Spleen (tissue), 11 donors: Measurements from ENCODE around the gene NRN1. TPM values are rescaled to one million over a fixed set of nuclear protein-coding genes. Genes with fewer than 3 reads are reported as not detected.
A peak's percentile ranks its signal among the peaks of the same experiment; 100 is the strongest.

ENCODE experiments used
- DNase-seq: peaks from one replicate; pipeline ENCODE4 v3.0.0-alpha.2; 2020
- H3K27ac ChIP-seq, 8 donors: fragments of 200-600 bp; sonication (generic) in 7 of 8; 1 replicate in 4 of 8; 2 replicates in 4 of 8; pipeline versions ENCODE4 v1.5.0 to v1.8.0; 2016 to 2021; ENCODE audit warnings: inconsistent platforms in 4 of 8, mild to moderate bottlenecking in 4 of 8, moderate library complexity in 1 of 8
- H3K27me3 ChIP-seq, 7 donors: fragments of 200-600 bp; sonication (generic) in 6 of 7; replicated peaks in 1 of 7; 1 replicate in 4 of 7; 2 replicates in 3 of 7; pipeline versions ENCODE4 v1.5.0 to v1.8.0; 2016 to 2021; ENCODE audit warnings: inconsistent platforms in 3 of 7, mild to moderate bottlenecking in 1 of 7
- H3K36me3 ChIP-seq, 6 donors: fragments of 200-600 bp; sonication (generic) in 5 of 6; 1 replicate in 4 of 6; 2 replicates in 2 of 6; pipeline versions ENCODE4 v1.5.0 to v1.8.0; 2016 to 2021; ENCODE audit warnings: inconsistent platforms in 2 of 6
- H3K4me1 ChIP-seq, 6 donors: fragments of 200-600 bp; sonication (generic) in 5 of 6; 1 replicate in 3 of 6; 2 replicates in 3 of 6; pipeline versions ENCODE4 v1.5.0 to v1.8.0; 2016 to 2021; ENCODE audit warnings: inconsistent platforms in 3 of 6
- H3K4me3 ChIP-seq, 8 donors: fragments of 200-600 bp; sonication (generic) in 7 of 8; 1 replicate in 4 of 8; 2 replicates in 4 of 8; pipeline versions ENCODE4 v1.5.0 to v1.8.0; 2016 to 2021; ENCODE audit warnings: inconsistent platforms in 4 of 8, mild to moderate bottlenecking in 4 of 8, moderate library complexity in 2 of 8
- H3K9me3 ChIP-seq, 8 donors: fragments of 200-600 bp; sonication (generic) in 7 of 8; 1 replicate in 4 of 8; 2 replicates in 4 of 8; pipeline versions ENCODE4 v1.5.0 to v1.8.0; 2016 to 2021; ENCODE audit warnings: inconsistent platforms in 4 of 8
- POLR2A ChIP-seq, 3 donors: fragments of 450-650 bp; IDR thresholded peaks; one replicate each; pipeline ENCODE4 v1.5.1; 2017; ENCODE audit warnings: antibody characterized with exemption in 3 of 3, mild to moderate bottlenecking in 1 of 3
- POLR2AphosphoS5 ChIP-seq, 3 donors: sonication (generic); formaldehyde crosslinking; IDR thresholded peaks; one replicate each; pipeline ENCODE4 v1.5.1; 2017; ENCODE audit warnings: antibody characterized with exemption in 3 of 3
- WGBS, 5 donors: extraction: QIAGEN DNeasy Blood & Tissue Kit in 3 of 5; methylation state at CpG; one replicate each; pipeline versions ENCODE4 v1.1.5 to v1.1.7; 2013 to 2018; 5-methylcytosine and 5-hydroxymethylcytosine counted together
- intact Hi-C: fragments of 100-400 bp; cut with DNase I; formaldehyde crosslinking; loops from one replicate; pipeline ENCODE4 v1.15.0; 2023; ENCODE audit warnings: low total_unique reads
- polyA plus RNA-seq, 3 donors: library from polyadenylated mRNA; stranded (reverse); fragments of 200-250 nt; gene quantifications; one replicate each; pipeline ENCODE4 v1.2.1, GENCODE V29; 2013
- total RNA-seq, 7 donors: library from RNA; depleted of rRNA in 3 of 7; stranded (reverse); fragments of >200 nt in 3 of 7; fragmentation: NEBNext Ultra II Directional in 4 of 7; extraction: Animal tissue kit (Norgen Biotek cat#: 25700) in 4 of 7; gene quantifications; one replicate each; pipeline versions ENCODE4 v1.1.0 to v1.2.1, GENCODE V29; 2016 to 2021
- TF ChIP-seq, protein P1 (sequence below), 11 experiments: fragments of 200-600 bp in 7 of 11; fragments of 450-650 bp in 4 of 11; sonication (generic) in 4 of 11; IDR thresholded peaks in 8 of 11; conservative IDR thresholded peaks in 3 of 11; 1 replicate in 7 of 11; 2 replicates in 4 of 11; pipeline versions ENCODE4 v1.4.0 to v1.8.0; 2016 to 2021; ENCODE audit warnings: antibody characterized with exemption in 11 of 11, inconsistent platforms in 4 of 11, mild to moderate bottlenecking in 1 of 11
- donor health status: healthy with polysubstance abuse.
- donor health status: DM: no; HTN: no; CAD: no; lungs with moderate emphysema.
- donor health status: DM: no; HTN: no; CAD: no.
- donor health status: Bipolar disorder and iron deficiency.
- donor health status: healthy.
- donor health status: DM: no; HTN: no; CAD: no.
- donor health status: DM: yes; HTN: yes; CAD: no.

The NRN1 gene
- total and polyA plus RNA-seq, 10 donors, result 6.9 to 28.5 (median 18.3) TPM

DNA sequence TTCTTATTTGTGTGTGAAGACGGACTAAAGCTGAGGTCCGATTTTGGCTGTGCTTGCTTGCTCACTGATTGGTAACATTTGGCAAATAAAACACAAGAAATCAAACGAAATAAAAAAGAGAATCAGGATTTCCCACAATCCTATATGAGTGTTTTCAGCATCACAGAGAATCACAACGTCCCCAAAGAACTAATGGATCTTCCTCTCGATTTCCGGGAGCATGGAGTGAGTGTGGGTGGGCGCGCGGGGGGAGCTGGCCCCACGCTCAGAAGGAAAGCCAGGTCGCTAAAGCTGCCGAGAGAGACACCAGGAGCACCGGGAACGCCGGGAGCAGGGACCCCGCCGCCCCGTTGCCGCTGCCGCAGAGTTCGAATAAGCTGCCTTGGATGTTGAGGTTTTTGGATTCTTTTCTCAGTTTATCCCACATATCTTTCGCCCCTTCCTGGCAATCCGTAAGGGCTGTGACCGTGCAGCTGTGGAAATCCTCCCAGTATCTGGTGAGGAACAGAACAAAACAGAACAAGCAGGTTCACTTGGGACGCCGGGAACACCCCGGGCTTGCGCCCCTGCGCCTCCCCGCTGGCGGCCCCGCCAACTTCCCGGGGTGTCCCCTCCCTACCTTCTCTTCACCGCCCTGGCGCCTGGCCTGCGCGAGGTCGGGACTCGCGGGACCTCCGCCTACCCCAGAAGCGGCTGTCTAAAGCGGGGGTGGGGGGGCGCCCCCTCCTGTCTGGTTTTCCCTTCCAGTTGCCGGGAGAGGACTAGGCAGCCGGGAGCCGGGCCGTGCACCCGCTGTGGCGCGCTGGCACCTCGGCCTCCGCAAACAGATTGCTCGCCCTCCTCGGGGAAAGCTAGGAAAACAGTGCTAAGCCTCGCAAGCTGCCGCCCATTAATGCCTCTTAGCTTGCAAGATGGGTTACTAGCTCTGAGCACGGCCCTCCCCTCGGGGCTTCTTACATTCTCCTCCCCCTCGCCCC lies 7.7 kb downstream of the NRN1 start:
- H3K27ac ChIP-seq, result peak overlapping the region in 6 of 8 donors; percentile 37 to 81 (median 48)
- DNase-seq, result peak; percentile 76
- H3K4me3 ChIP-seq, result peak overlapping the region in 2 of 8 donors; percentile 18 to 50
- peaks cover 16 to 100% (median 99%) of the 10 kb centered on the region in 7 donors for H3K27me3 ChIP-seq
- TF ChIP-seq, protein P1, sequence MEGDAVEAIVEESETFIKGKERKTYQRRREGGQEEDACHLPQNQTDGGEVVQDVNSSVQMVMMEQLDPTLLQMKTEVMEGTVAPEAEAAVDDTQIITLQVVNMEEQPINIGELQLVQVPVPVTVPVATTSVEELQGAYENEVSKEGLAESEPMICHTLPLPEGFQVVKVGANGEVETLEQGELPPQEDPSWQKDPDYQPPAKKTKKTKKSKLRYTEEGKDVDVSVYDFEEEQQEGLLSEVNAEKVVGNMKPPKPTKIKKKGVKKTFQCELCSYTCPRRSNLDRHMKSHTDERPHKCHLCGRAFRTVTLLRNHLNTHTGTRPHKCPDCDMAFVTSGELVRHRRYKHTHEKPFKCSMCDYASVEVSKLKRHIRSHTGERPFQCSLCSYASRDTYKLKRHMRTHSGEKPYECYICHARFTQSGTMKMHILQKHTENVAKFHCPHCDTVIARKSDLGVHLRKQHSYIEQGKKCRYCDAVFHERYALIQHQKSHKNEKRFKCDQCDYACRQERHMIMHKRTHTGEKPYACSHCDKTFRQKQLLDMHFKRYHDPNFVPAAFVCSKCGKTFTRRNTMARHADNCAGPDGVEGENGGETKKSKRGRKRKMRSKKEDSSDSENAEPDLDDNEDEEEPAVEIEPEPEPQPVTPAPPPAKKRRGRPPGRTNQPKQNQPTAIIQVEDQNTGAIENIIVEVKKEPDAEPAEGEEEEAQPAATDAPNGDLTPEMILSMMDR (IDR thresholded peaks at IDR 0.05 in 8 of 11, conservative IDR thresholded peaks at IDR 0.05 in 3 of 11), result no peak
- TF ChIP-seq POLR2A (IDR thresholded peaks at IDR 0.05) (no peak), POLR2AphosphoS5 (IDR thresholded peaks at IDR 0.05) (no peak)
- H3K4me1 ChIP-seq, result peaks cover 42 to 98% (median 72%) of the 10 kb centered on the region in 6 donors
- intact Hi-C loops, result no loop called here
- WGBS, 5 donors, result 9 to 31% (median 16%) methylated on average over 54 to 60 of the region's 60 CpGs
- H3K9me3 ChIP-seq, result peaks cover 0 to 44% (median 3%) of the 10 kb centered on the region in 8 donors
- H3K36me3 ChIP-seq, result no peaks in the 10 kb centered on the region

DNA sequence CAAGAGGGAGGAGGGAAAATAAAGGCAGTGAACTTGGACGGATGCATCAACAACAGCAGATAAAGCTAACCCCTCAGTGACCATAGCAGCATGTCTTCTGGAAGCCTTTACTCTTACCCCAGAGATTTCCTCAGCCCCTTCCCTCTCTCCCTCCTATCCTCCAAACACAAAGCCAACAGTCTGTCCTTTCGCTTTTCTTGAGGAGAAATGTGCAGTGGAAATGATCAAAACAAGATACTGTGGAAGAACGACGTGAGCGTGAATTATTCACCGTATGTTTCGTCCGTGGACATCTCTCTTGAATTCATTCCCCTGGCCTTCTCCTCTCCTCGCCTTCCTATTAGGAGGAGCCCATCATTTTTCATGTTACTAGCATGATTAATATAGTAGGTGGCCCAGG lies 8.5 kb downstream of the NRN1 start:
- WGBS, 5 donors, result 32 to 43% (median 38%) methylated on average over 9 of the region's 9 CpGs
- Histone ChIP-seq H3K27ac (peak overlapping the region in 6 of 8 donors; percentile 76 to 88 (median 80)), H3K27me3 (peaks cover 9 to 100% (median 99%) of the 10 kb centered on the region in 7 donors)

DNA sequence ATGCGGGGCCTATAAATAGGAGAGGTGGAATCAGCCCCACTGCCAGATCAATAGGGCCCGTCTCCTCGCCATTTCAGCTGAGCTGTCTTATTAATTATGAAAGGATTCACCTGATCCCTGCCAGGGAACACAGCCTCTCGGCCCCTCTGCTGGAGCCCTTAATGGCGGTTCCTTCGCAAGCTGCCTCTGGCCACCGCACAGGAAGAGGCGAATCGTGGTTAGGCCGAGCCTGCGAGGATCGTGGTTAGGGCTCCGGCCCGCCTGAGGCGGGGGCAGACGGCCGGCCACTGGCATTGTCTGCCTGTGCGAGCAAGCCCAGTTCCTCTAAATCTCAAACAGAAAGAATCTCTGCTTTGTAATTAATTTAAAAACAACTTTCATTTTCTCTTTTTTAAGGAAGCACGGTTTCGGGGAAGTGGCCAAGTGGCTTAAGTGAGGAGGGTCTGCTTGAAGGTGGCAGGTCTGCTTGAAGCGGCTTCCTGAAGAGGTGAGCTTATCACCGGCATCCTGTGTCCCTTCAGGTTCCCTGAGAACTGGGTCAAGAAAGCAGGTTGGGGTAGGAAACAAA lies 9.2 kb downstream of the NRN1 start:
- Histone ChIP-seq H3K36me3 (no peaks in the 10 kb centered on the region), H3K9me3 (peaks cover 0 to 31% (median 3%) of the 10 kb centered on the region in 8 donors), H3K27ac (peak overlapping the region; percentile 58 to 88 (median 78)), H3K4me1 (peaks cover 32 to 83% (median 57%) of the 10 kb centered on the region in 6 donors), H3K4me3 (peak overlapping the region; percentile 46 to 79 (median 56)), H3K27me3 (peaks cover 7 to 100% (median 99%) of the 10 kb centered on the region in 7 donors)
- WGBS, 5 donors, result 2 to 4% (median 4%) methylated on average over 22 of the region's 22 CpGs
- peak; percentile 43 to 83 (median 78) for TF ChIP-seq POLR2AphosphoS5 (IDR thresholded peaks at IDR 0.05)
- TF ChIP-seq, protein P1 (IDR thresholded peaks at IDR 0.05 in 8 of 11, conservative IDR thresholded peaks at IDR 0.05 in 3 of 11), result no peak
- TF ChIP-seq POLR2A (IDR thresholded peaks at IDR 0.05), result no peak
- intact Hi-C loops, result no loop called here
- DNase-seq, result peak; percentile 90

More for the DNA sequence above, 8.5 kb downstream of the NRN1 start:
- no peak for DNase-seq
- intact Hi-C loops, result no loop called here
- Histone ChIP-seq H3K36me3 (no peaks in the 10 kb centered on the region), H3K9me3 (peaks cover 0 to 36% (median 3%) of the 10 kb centered on the region in 8 donors), H3K4me3 (no peak overlapping the region), H3K4me1 (peaks cover 38 to 91% (median 64%) of the 10 kb centered on the region in 6 donors)
- TF ChIP-seq, protein P1 (IDR thresholded peaks at IDR 0.05 in 8 of 11, conservative IDR thresholded peaks at IDR 0.05 in 3 of 11), result no peak
- TF ChIP-seq POLR2A (IDR thresholded peaks at IDR 0.05), result no peak
- TF ChIP-seq POLR2AphosphoS5 (IDR thresholded peaks at IDR 0.05), result no peak
